KMS-11 (cell line): ENCODE results near the gene THSD7A.

ENCODE experiments used
- H2AFZ ChIP-seq: fragments of 200-600 bp; sonication (generic); 2 replicates; pipeline ENCODE4 v1.6.1; 2016; ENCODE audit warnings: antibody characterized with exemption, mixed run types, low read depth
- H3K27ac ChIP-seq: fragments of 200-600 bp; sonication (generic); 2 replicates; pipeline ENCODE4 v1.6.1; 2016; ENCODE audit warnings: mild to moderate bottlenecking, mixed run types
- H3K27me3 ChIP-seq: fragments of 200-600 bp; sonication (generic); 2 replicates; pipeline ENCODE4 v1.6.1; 2017; ENCODE audit warnings: mild to moderate bottlenecking, low read depth, mixed run types, moderate library complexity; ENCODE audit not compliant: insufficient read depth
- H3K36me3 ChIP-seq: fragments of 200-600 bp; sonication (generic); 2 replicates; pipeline ENCODE4 v1.6.1; 2017; ENCODE audit warnings: mild to moderate bottlenecking, mixed run types; ENCODE audit not compliant: insufficient read depth
- H3K4me1 ChIP-seq: fragments of 200-600 bp; sonication (generic); 2 replicates; pipeline ENCODE4 v1.6.1; 2016; ENCODE audit warnings: mild to moderate bottlenecking, low read depth, mixed run types; ENCODE audit not compliant: poor library complexity, severe bottlenecking
- H3K4me2 ChIP-seq: fragments of 200-600 bp; sonication (generic); 2 replicates; pipeline ENCODE4 v1.7.0; 2016; ENCODE audit warnings: mild to moderate bottlenecking, mixed run types
- H3K4me3 ChIP-seq: fragments of 200-600 bp; sonication (generic); IDR thresholded peaks from 2 replicates; pipeline ENCODE4 v1.6.1; 2017; ENCODE audit warnings: low read depth, low read length, mixed read lengths; ENCODE audit not compliant: insufficient read depth
- H3K79me2 ChIP-seq: fragments of 200-600 bp; sonication (generic); 2 replicates; pipeline ENCODE4 v1.6.1; 2016; ENCODE audit warnings: low read depth, mixed run types; ENCODE audit not compliant: insufficient read depth
- H3K9ac ChIP-seq: fragments of 200-600 bp; sonication (generic); 2 replicates; pipeline ENCODE4 v1.6.1; 2016; ENCODE audit warnings: mild to moderate bottlenecking, mixed run types
- H4K20me1 ChIP-seq: fragments of 200-600 bp; sonication (generic); 2 replicates; pipeline ENCODE4 v1.6.1; 2016; ENCODE audit warnings: mild to moderate bottlenecking, mixed run types; ENCODE audit not compliant: insufficient read depth
- CTCF ChIP-seq: fragments of 200-600 bp; sonication (generic); conservative IDR thresholded peaks from 2 replicates; pipeline ENCODE4 v1.6.1; 2017; ENCODE audit warnings: low read depth, mild to moderate bottlenecking, antibody characterized with exemption, low read length, moderate library complexity, mixed read lengths

Gene THSD7A

GRCh38 chr7:11726794-11727155 is 105.2 kb downstream of the THSD7A start:
- H3K4me1 ChIP-seq = no peaks in the 10 kb centered on the region
- H2AFZ ChIP-seq = no peak overlapping the region
- H3K4me3 ChIP-seq = no peak overlapping the region
- no peak overlapping the region for H3K27ac ChIP-seq
- no peak overlapping the region for H3K4me2 ChIP-seq
- H3K36me3 ChIP-seq = no peaks in the 10 kb centered on the region
- no peak overlapping the region for H3K9ac ChIP-seq
- no peak for TF ChIP-seq CTCF
- no peaks in the 10 kb centered on the region for H3K27me3 ChIP-seq
- H3K79me2 ChIP-seq = no peaks in the 10 kb centered on the region
- H4K20me1 ChIP-seq = no peaks in the 10 kb centered on the region

GRCh38 chr7:11726001-11726793 is 105.8 kb downstream of the THSD7A start:
- no peaks in the 10 kb centered on the region for H4K20me1 ChIP-seq
- H3K9ac ChIP-seq = no peak overlapping the region
- H2AFZ ChIP-seq = no peak overlapping the region
- no peaks in the 10 kb centered on the region for H3K36me3 ChIP-seq
- no peak overlapping the region for H3K27ac ChIP-seq
- no peak for TF ChIP-seq CTCF
- no peaks in the 10 kb centered on the region for H3K4me1 ChIP-seq
- no peak overlapping the region for H3K4me2 ChIP-seq
- H3K27me3 ChIP-seq = no peaks in the 10 kb centered on the region
- H3K79me2 ChIP-seq = no peaks in the 10 kb centered on the region
- no peak overlapping the region for H3K4me3 ChIP-seq

GRCh38 chr7:11716185-11716584 is 115.8 kb downstream of the THSD7A start:
- Histone ChIP-seq H3K9ac (no peak overlapping the region), H3K79me2 (no peaks in the 10 kb centered on the region), H2AFZ (no peak overlapping the region), H3K4me1 (no peaks in the 10 kb centered on the region), H4K20me1 (no peaks in the 10 kb centered on the region), H3K27me3 (no peaks in the 10 kb centered on the region), H3K4me3 (no peak overlapping the region), H3K27ac (no peak overlapping the region), H3K4me2 (no peak overlapping the region), H3K36me3 (no peaks in the 10 kb centered on the region)
- TF ChIP-seq CTCF = no peak

GRCh38 chr7:11714676-11715075 is 117.3 kb downstream of the THSD7A start:
- no peak for TF ChIP-seq CTCF
- Histone ChIP-seq H3K4me2 (no peak overlapping the region), H3K27me3 (no peaks in the 10 kb centered on the region), H3K4me1 (no peaks in the 10 kb centered on the region), H3K4me3 (no peak overlapping the region), H2AFZ (no peak overlapping the region), H3K9ac (no peak overlapping the region), H4K20me1 (no peaks in the 10 kb centered on the region), H3K79me2 (no peaks in the 10 kb centered on the region), H3K27ac (no peak overlapping the region), H3K36me3 (no peaks in the 10 kb centered on the region)
